Activated T-helper 1 cell treated with anti-CD3 and anti-CD28 coated beads, Interleukin-12 subunit alpha, Interleukin-12 subunit beta, Interleukin-2, Interleukin-4 antibody, amounts not matched to agents 30 ng/mL and 10 ng/mL and 1 ng/mL, durations not matched to agents 14 hours and 24 hours and 36 hours (primary cell): ENCODE results near the gene PHOX2B. TPM values are rescaled to one million over a fixed set of nuclear protein-coding genes. Genes with fewer than 3 reads are reported as not detected.
A peak's percentile ranks its signal among the peaks of the same experiment; 100 is the strongest.

Experiments
- DNase-seq: peaks from one replicate; pipeline ENCODE4 v3.0.0; 2021; ENCODE audit warnings: low spot score
- H3K27ac Mint-ChIP-seq: one replicate; pipeline ENCODE4 v1.8.0; 2021; ENCODE audit warnings: mild to moderate bottlenecking, mixed read lengths
- H3K27me3 Mint-ChIP-seq: one replicate; pipeline ENCODE4 v1.8.0; 2022; ENCODE audit warnings: mild to moderate bottlenecking, moderate library complexity, mixed read lengths; ENCODE audit not compliant: insufficient read depth
- H3K36me3 Mint-ChIP-seq: one replicate; pipeline ENCODE4 v1.8.0; 2021; ENCODE audit warnings: low read depth, mixed read lengths
- H3K4me1 Mint-ChIP-seq: one replicate; pipeline ENCODE4 v1.8.0; 2021; ENCODE audit warnings: low read depth, mixed read lengths
- H3K4me3 Mint-ChIP-seq: one replicate; pipeline ENCODE4 v1.8.0; 2021; ENCODE audit warnings: mild to moderate bottlenecking, moderate library complexity, mixed read lengths
- H3K9me3 Mint-ChIP-seq: one replicate; pipeline ENCODE4 v1.8.0; 2021; ENCODE audit warnings: mixed read lengths
- intact Hi-C: fragments of 100-400 bp; cut with micrococcal nuclease; formaldehyde crosslinking; loops from one replicate; pipeline ENCODE4 v1.15.1; 2024
- total RNA-seq: library from RNA; stranded (reverse); gene quantifications from 2 replicates; pipeline ENCODE4 v1.2.3, GENCODE V29; 2022

The PHOX2B gene
- total RNA-seq, 1 donor from 2014 or later = not detected

DNA sequence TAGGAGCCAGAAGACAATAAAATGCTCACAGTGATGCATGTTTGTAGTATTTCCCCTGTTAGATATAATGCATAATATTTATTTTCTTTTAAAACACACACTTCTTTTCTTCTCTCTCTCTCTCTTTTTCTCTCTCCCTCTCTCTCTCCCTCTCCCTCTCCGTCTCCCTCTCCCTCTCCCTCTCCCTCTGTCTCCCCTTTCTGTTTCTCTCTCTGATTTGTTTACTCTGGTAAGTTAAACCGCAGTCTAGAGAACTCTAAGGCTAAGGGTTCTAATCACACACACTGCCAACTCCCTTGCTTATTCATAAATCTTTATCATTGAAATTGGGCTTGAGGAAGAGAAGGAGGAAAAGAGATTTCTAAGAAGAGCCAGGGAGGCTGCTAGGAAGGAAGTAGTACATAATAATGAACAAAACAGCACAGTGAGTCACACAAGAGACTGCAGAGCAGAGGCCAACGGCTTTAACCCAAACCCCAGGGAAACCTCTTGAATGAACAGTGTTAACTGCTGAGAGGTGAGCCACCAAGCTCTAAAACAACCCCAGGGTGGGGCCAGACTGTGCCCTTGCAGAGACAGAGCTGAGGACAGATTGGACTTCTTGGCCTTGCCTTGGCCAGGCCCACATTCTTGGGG, 9.1 kb upstream of the PHOX2B start:
- Mint-ChIP-seq H3K9me3 (no peaks in the 10 kb centered on the region), H3K4me3 (no peak overlapping the region), H3K27me3 (peaks cover 36% of the 10 kb centered on the region), H3K4me1 (peaks cover 6% of the 10 kb centered on the region), H3K36me3 (no peaks in the 10 kb centered on the region), H3K27ac (no peak overlapping the region)
- intact Hi-C loops = no loop called here
- no peak for DNase-seq

DNA sequence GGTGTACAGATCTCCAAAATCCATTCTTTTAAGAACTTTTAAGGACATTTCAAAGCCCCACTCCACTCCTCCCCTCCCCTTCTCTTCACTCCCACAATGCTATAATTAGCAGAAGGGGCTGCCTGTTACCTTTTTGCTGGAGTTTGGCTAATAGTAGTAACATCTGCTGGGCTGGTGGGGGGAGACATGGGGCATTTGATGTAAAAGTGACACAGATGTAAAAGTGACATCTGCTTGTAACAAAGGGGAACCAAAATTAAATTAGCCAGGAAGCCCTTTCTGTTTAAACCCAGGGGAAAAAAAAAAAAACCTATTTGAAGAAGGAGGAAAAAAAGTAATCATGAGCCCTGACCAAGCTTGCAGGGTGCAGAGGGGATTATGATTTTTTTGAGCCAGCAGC, 5.4 kb upstream of the PHOX2B start:
- no peak overlapping the region for H3K4me3 Mint-ChIP-seq
- no peaks in the 10 kb centered on the region for H3K9me3 Mint-ChIP-seq
- DNase-seq = no peak
- H3K27me3 Mint-ChIP-seq = peaks cover 65% of the 10 kb centered on the region
- peaks cover 6% of the 10 kb centered on the region for H3K4me1 Mint-ChIP-seq
- no peak overlapping the region for H3K27ac Mint-ChIP-seq
- no peaks in the 10 kb centered on the region for H3K36me3 Mint-ChIP-seq
- intact Hi-C loops = no loop called here

- no peak for DNase-seq
- intact Hi-C loops = no loop called here
- Mint-ChIP-seq H3K27me3 (peaks cover 81% of the 10 kb centered on the region), H3K4me3 (no peak overlapping the region), H3K36me3 (no peaks in the 10 kb centered on the region), H3K9me3 (no peaks in the 10 kb centered on the region), H3K4me1 (no peaks in the 10 kb centered on the region), H3K27ac (no peak overlapping the region)
These were observed 3.7 kb upstream of the PHOX2B start for GRCh38 chr4:41752081-41752836.

DNA sequence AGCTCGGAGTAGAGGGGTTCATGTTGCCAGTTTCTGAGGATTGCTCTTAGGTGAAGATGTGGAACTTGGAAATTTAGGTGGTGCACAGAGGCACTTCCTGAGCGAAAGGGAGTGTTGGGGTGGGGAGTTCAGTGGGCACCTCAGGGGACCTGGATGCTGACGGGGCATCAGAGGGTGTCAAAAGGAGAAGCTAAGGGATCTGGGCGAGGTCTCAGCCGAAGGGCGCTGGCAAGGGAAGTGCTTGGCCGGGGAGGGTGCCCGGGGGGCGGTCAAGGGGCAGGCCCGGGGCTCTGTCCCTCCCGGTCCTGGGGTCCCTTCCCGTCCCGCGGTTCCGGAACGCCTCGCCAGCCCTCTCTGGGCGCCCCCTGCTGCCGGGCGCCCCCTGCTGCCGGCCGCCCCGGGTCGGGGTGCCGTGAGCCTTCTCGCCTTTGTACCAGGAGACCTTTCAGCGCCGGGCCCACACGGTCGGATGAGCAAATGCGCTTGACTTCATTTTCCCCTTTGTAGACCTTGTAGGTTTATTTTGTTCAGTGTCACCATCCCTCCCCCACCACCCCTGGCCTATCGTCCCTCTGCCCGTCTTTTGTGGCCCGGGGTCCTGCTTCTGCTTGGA, 3.0 kb upstream of the PHOX2B start:
- DNase-seq = no peak
- Mint-ChIP-seq H3K36me3 (no peaks in the 10 kb centered on the region), H3K4me1 (no peaks in the 10 kb centered on the region), H3K4me3 (no peak overlapping the region), H3K27me3 (peaks cover 88% of the 10 kb centered on the region), H3K9me3 (no peaks in the 10 kb centered on the region), H3K27ac (no peak overlapping the region)
- intact Hi-C loops = no loop called here

- Mint-ChIP-seq H3K9me3 (no peaks in the 10 kb centered on the region), H3K4me1 (no peaks in the 10 kb centered on the region)
- intact Hi-C loops = no loop called here
These were observed 2.3 kb upstream of the PHOX2B start for GRCh38 chr4:41750626-41751448.

GRCh38 chr4:41750121-41750625, 1.6 kb upstream of the PHOX2B start:
- H3K4me3 Mint-ChIP-seq = no peak overlapping the region
- peaks cover 88% of the 10 kb centered on the region for H3K27me3 Mint-ChIP-seq
- DNase-seq = no peak
- H3K36me3 Mint-ChIP-seq = no peaks in the 10 kb centered on the region
- H3K27ac Mint-ChIP-seq = no peak overlapping the region
- intact Hi-C loops = no loop called here
- no peaks in the 10 kb centered on the region for H3K4me1 Mint-ChIP-seq
- H3K9me3 Mint-ChIP-seq = no peaks in the 10 kb centered on the region

More at GRCh38 chr4:41750626-41751448, 2.3 kb upstream of the PHOX2B start:
- H3K4me3 Mint-ChIP-seq = no peak overlapping the region
- peaks cover 90% of the 10 kb centered on the region for H3K27me3 Mint-ChIP-seq
- DNase-seq = no peak
- no peak overlapping the region for H3K27ac Mint-ChIP-seq
- no peaks in the 10 kb centered on the region for H3K36me3 Mint-ChIP-seq

DNA sequence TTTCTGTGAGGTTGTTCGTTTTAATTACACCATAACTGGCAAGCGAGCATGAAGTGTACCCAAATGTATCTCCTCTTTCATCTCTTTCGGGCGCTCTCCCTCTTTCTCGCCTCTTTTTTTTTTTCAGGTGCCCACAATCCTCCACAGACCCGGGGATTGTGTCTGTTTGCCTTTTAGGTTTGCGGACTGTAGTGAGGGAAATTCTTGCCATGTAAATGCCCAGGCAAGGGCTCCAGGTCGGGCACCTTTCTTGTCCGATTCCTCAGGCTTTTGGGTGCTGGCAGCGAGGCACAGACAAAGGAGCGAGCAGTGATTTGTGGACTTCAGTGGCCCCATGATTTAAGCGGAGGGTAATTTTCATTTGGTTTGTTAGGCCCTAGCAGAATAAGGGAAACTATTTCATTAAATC, 1.1 kb upstream of the PHOX2B start:
- DNase-seq = no peak
- intact Hi-C loops = loop anchor here (1.0 kb wide), 1 partner anchor 133 kb away; no protein-coding TSS in a partner anchor
- H3K27me3 Mint-ChIP-seq = peaks cover 87% of the 10 kb centered on the region
- H3K9me3 Mint-ChIP-seq = no peaks in the 10 kb centered on the region
- H3K27ac Mint-ChIP-seq = no peak overlapping the region
- no peak overlapping the region for H3K4me3 Mint-ChIP-seq
- H3K36me3 Mint-ChIP-seq = no peaks in the 10 kb centered on the region
- H3K4me1 Mint-ChIP-seq = no peaks in the 10 kb centered on the region

DNA sequence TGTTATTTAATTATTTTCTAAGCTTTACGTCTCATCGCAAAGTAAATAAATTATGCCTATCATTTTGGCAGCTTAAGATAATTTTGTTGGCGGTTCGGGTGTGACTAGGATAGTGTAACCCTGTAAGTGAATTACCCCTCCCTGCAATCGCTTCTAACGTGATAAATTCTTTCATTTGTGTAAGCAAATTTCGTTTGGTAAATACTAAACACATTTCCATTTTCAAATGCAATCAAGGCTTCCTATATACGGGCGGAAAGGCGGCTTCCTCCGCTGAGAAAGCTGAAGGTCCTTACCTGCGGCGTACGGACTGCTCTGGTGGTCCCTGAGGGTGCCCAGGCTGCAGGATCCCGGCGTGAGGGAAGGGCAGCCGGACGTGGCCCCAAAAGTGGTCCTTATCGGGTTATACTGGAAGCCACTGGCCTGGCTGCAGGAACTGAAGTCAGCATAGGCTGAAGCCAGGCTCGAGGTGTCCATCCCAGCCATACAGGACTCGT, 403 bp downstream of the PHOX2B start:
- no peak overlapping the region for H3K27ac Mint-ChIP-seq
- DNase-seq = no peak
- peaks cover 83% of the 10 kb centered on the region for H3K27me3 Mint-ChIP-seq
- no peak overlapping the region for H3K4me3 Mint-ChIP-seq
- intact Hi-C loops = no loop called here
- no peaks in the 10 kb centered on the region for H3K4me1 Mint-ChIP-seq
- no peaks in the 10 kb centered on the region for H3K36me3 Mint-ChIP-seq
- peaks cover 7% of the 10 kb centered on the region for H3K9me3 Mint-ChIP-seq

DNA sequence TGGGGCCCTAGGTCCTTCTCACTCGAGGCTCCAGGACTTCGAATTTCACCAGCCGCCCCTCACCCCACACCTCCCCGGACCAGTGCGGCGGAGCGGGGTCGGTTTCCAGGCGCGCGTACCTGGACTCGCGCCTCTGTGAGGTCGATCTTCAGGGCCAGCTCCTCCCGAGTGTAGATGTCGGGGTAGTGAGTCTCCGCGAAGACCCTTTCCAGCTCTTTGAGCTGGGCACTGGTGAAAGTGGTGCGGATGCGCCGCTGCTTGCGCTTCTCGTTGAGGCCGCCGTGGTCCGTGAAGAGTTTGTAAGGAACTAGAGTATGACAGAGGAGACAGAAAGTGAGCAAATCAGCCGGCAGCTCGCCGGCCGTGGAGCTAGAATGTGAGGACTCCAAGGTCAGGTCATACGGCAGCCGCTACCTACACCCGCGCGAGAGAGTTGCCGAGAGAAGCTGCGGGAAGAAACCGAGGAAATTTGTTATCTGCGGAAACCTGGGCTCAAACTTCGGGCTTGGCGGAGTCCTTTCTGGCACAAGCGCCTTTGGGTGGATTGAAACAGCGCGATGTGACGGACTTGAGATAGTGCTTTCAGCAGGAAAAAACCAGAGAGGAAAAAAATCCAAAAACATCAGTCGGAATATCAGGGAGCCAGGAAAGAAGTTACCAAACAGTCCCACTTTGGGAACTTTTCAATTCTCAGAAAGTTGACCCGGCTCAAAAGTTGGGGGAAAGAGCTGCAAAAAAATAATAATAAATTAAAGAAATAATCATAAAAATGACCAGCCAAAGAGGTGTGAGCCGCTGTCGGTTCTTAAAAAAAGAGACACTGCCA, 1.1 kb downstream of the PHOX2B start:
- H3K27ac Mint-ChIP-seq = peak overlapping the region; percentile 58
- no peak overlapping the region for H3K4me3 Mint-ChIP-seq
- no peaks in the 10 kb centered on the region for H3K4me1 Mint-ChIP-seq
- no peaks in the 10 kb centered on the region for H3K36me3 Mint-ChIP-seq
- intact Hi-C loops = no loop called here
- H3K27me3 Mint-ChIP-seq = peaks cover 77% of the 10 kb centered on the region
- peaks cover 7% of the 10 kb centered on the region for H3K9me3 Mint-ChIP-seq
- DNase-seq = no peak

- intact Hi-C loops = no loop called here
- Mint-ChIP-seq H3K4me1 (no peaks in the 10 kb centered on the region), H3K27me3 (peaks cover 71% of the 10 kb centered on the region), H3K27ac (no peak overlapping the region), H3K36me3 (no peaks in the 10 kb centered on the region), H3K9me3 (peaks cover 7% of the 10 kb centered on the region), H3K4me3 (no peak overlapping the region)
- DNase-seq = no peak
These were observed 1.9 kb downstream of the PHOX2B start for GRCh38 chr4:41746440-41747229.

- Mint-ChIP-seq H3K27me3 (peaks cover 67% of the 10 kb centered on the region), H3K4me3 (no peak overlapping the region), H3K9me3 (peaks cover 7% of the 10 kb centered on the region), H3K27ac (peak overlapping the region; percentile 40), H3K4me1 (no peaks in the 10 kb centered on the region), H3K36me3 (no peaks in the 10 kb centered on the region)
- intact Hi-C loops = no loop called here
- DNase-seq = no peak
These were observed 2.5 kb downstream of the PHOX2B start for GRCh38 chr4:41746025-41746439.
